ENCODE results near the gene RBMS2.

RBMS2 gene

GRCh38 chr12:56601503-56601902, 79.9 kb downstream of the RBMS2 start:
- in situ Hi-C loops (cut with HindIII; ENCODE audit: low pct_ligation_motif_present, low sequenced_read_pairs) = loop anchor here (25.0 kb wide), 1 partner anchor 89 kb away; the partner anchor contains the start of gene RBMS2
- H3K27me3 ChIP-seq (replicated peaks) = no peaks in the 10 kb centered on the region
- no peak overlapping the region for H3K4me3 ChIP-seq (ENCODE audit: low read depth, low read length)
- TF ChIP-seq, protein P1, sequence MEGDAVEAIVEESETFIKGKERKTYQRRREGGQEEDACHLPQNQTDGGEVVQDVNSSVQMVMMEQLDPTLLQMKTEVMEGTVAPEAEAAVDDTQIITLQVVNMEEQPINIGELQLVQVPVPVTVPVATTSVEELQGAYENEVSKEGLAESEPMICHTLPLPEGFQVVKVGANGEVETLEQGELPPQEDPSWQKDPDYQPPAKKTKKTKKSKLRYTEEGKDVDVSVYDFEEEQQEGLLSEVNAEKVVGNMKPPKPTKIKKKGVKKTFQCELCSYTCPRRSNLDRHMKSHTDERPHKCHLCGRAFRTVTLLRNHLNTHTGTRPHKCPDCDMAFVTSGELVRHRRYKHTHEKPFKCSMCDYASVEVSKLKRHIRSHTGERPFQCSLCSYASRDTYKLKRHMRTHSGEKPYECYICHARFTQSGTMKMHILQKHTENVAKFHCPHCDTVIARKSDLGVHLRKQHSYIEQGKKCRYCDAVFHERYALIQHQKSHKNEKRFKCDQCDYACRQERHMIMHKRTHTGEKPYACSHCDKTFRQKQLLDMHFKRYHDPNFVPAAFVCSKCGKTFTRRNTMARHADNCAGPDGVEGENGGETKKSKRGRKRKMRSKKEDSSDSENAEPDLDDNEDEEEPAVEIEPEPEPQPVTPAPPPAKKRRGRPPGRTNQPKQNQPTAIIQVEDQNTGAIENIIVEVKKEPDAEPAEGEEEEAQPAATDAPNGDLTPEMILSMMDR (IDR thresholded peaks at IDR 0.05; ENCODE audit: low read depth, low read length, missing control alignments) = peak; percentile 54
- H3K27ac ChIP-seq = no peak overlapping the region
- DNase-seq = peak; percentile 10
- H3K36me3 ChIP-seq (replicated peaks) = peaks cover 98% of the 10 kb centered on the region

- H3K27me3 ChIP-seq (replicated peaks) = no peaks in the 10 kb centered on the region
- TF ChIP-seq, protein P1 (IDR thresholded peaks at IDR 0.05; ENCODE audit: low read depth, low read length, missing control alignments) = no peak
- H3K27ac ChIP-seq = no peak overlapping the region
- peaks cover 97% of the 10 kb centered on the region for H3K36me3 ChIP-seq (replicated peaks)
- in situ Hi-C loops (cut with HindIII; ENCODE audit: low pct_ligation_motif_present, low sequenced_read_pairs) = loop anchor here (25.0 kb wide), 1 partner anchor 90 kb away; the partner anchor contains the start of gene RBMS2
- H3K4me3 ChIP-seq (ENCODE audit: low read depth, low read length) = no peak overlapping the region
- DNase-seq = no peak
Observed at GRCh38 chr12:56602239-56602638, 80.6 kb downstream of the RBMS2 start.

DNA sequence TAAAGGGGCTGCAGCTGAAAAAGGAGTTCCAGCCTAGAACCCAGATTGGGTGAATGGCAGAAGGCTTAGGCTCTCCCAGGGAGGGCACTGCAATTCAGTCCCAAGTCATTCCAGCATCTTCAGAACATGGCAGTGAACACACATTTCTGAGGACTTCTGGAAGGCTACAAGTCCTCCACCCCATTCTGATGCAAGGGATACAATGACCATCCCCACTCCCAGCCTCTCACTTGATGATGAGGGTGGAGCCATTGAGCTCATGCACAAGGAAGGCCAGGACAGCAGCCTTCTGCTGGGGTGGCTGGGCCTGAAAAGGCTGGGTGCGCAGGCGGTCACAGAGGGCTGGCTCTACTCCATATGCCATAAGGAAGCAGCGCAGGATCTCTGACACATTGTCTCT, 82.7 kb downstream of the RBMS2 start:
- in situ Hi-C loops (cut with HindIII; ENCODE audit: low pct_ligation_motif_present, low sequenced_read_pairs) = loop anchor here (25.0 kb wide), 1 partner anchor 92 kb away; the partner anchor contains the start of gene RBMS2
- Histone ChIP-seq H3K4me3 (ENCODE audit: low read depth, low read length) (no peak overlapping the region), H3K27ac (no peak overlapping the region), H3K27me3 (replicated peaks) (no peaks in the 10 kb centered on the region), H3K36me3 (replicated peaks) (peaks cover 95% of the 10 kb centered on the region)
- TF ChIP-seq, protein P1 (IDR thresholded peaks at IDR 0.05; ENCODE audit: low read depth, low read length, missing control alignments) = no peak
- DNase-seq = no peak

DNA sequence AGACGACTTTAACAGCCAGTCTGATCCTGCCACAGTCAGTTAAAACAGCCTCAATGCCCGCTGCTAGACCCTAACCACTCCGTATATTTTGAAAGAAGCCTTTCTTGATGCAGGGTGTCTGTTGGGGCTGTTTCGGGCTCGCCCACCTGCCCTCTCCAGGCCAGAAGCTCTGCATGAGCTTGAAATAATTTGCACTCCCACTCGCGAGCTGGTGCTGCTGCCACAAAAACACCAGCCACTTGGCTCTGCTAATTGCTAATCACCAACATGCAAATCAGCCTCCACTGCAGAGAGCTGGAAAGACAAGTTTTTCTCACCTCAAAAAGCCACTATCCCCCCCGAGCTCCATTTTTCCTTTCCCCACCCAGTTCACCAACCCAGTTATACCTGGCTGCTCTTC, 93.0 kb downstream of the RBMS2 start:
- TF ChIP-seq, protein P1 (IDR thresholded peaks at IDR 0.05; ENCODE audit: low read depth, low read length, missing control alignments) = no peak
- in situ Hi-C loops (cut with HindIII; ENCODE audit: low pct_ligation_motif_present, low sequenced_read_pairs) = loop anchor here (25.0 kb wide), 1 partner anchor 102 kb away; the partner anchor contains the start of gene RBMS2
- no peak overlapping the region for H3K27ac ChIP-seq
- no peak for DNase-seq
- no peak overlapping the region for H3K4me3 ChIP-seq (ENCODE audit: low read depth, low read length)
- H3K27me3 ChIP-seq (replicated peaks) = no peaks in the 10 kb centered on the region
- H3K36me3 ChIP-seq (replicated peaks) = peaks cover 86% of the 10 kb centered on the region

DNA sequence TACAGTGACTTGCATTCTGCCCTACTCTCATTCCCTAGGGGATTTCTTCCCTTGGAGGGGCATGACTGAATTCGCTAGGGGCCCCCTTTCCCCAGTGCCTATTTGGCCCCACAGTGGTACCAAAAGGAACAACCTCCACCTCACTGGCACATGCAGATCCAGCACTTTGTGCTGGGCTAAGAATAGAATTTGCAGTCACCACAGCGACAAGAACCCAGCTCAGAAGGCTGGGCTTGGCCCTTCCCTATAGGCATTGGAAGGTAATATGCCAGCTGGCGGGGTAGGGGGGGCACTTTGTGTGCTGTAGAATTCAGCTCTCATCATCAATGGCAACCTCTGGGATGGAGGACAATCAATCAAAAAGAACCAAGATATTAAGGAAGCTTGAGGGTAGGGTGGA, 94.6 kb downstream of the RBMS2 start:
- Histone ChIP-seq H3K36me3 (replicated peaks) (peaks cover 80% of the 10 kb centered on the region), H3K27me3 (replicated peaks) (no peaks in the 10 kb centered on the region), H3K4me3 (ENCODE audit: low read depth, low read length) (no peak overlapping the region), H3K27ac (no peak overlapping the region)
- in situ Hi-C loops (cut with HindIII; ENCODE audit: low pct_ligation_motif_present, low sequenced_read_pairs) = loop anchor here (25.0 kb wide), 1 partner anchor 104 kb away; the partner anchor contains the start of gene RBMS2
- DNase-seq = no peak
- TF ChIP-seq, protein P1 (IDR thresholded peaks at IDR 0.05; ENCODE audit: low read depth, low read length, missing control alignments) = no peak

GRCh38 chr12:56616925-56617324, 95.3 kb downstream of the RBMS2 start:
- in situ Hi-C loops (cut with HindIII; ENCODE audit: low pct_ligation_motif_present, low sequenced_read_pairs) = loop anchor here (25.0 kb wide), 1 partner anchor 105 kb away; the partner anchor contains the start of gene RBMS2
- peaks cover 73% of the 10 kb centered on the region for H3K36me3 ChIP-seq (replicated peaks)
- no peaks in the 10 kb centered on the region for H3K27me3 ChIP-seq (replicated peaks)
- TF ChIP-seq, protein P1 (IDR thresholded peaks at IDR 0.05; ENCODE audit: low read depth, low read length, missing control alignments) = no peak
- no peak for DNase-seq
- H3K4me3 ChIP-seq (ENCODE audit: low read depth, low read length) = no peak overlapping the region
- H3K27ac ChIP-seq = no peak overlapping the region
